SK-N-SH treated with all-trans-retinoic acid at 6 μM for 48 hours (cell line): ENCODE results near the gene SLC10A1.

Source experiments
- BACH2 ChIP-seq: fragments of 250-450 bp; sonication (Bioruptor Pico); IDR thresholded peaks from 2 replicates; pipeline ENCODE4 v1.9.0; 2021; ENCODE audit warnings: mild to moderate bottlenecking, borderline replicate concordance
- CSDC2 ChIP-seq: fragments of 250-450 bp; sonication (Bioruptor Pico); IDR thresholded peaks from 2 replicates; pipeline ENCODE4 v1.5.0; 2020; ENCODE audit warnings: mild to moderate bottlenecking, moderate library complexity
- CSRNP3 ChIP-seq: fragments of 250-450 bp; sonication (Bioruptor Pico); IDR thresholded peaks from 2 replicates; pipeline ENCODE4 v1.5.1; 2021; ENCODE audit warnings: mild to moderate bottlenecking, moderate library complexity
- GLIS3 ChIP-seq: fragments of 250-450 bp; sonication (Bioruptor Pico); IDR thresholded peaks from 2 replicates; pipeline ENCODE4 v1.5.0; 2020; ENCODE audit warnings: mild to moderate bottlenecking, moderate library complexity
- PATZ1 ChIP-seq: fragments of 250-450 bp; sonication (Bioruptor Pico); IDR thresholded peaks from 2 replicates; pipeline ENCODE4 v1.8.0; 2020; ENCODE audit warnings: mild to moderate bottlenecking, moderate library complexity, borderline replicate concordance
- PPARA ChIP-seq: fragments of 250-450 bp; sonication (Bioruptor Pico); IDR thresholded peaks from 2 replicates; pipeline ENCODE4 v1.5.0; 2020; ENCODE audit warnings: mild to moderate bottlenecking, borderline replicate concordance
- SNAI2 ChIP-seq: fragments of 250-450 bp; sonication (Bioruptor Pico); IDR thresholded peaks from 2 replicates; pipeline ENCODE4 v1.5.0; 2020; ENCODE audit warnings: mild to moderate bottlenecking, moderate library complexity
- ZFP3 ChIP-seq: fragments of 250-450 bp; sonication (Bioruptor Pico); IDR thresholded peaks from 2 replicates; pipeline ENCODE4 v1.5.0; 2020; ENCODE audit warnings: mild to moderate bottlenecking, moderate library complexity
- ZFP30 ChIP-seq: fragments of 450-650 bp; formaldehyde crosslinking; IDR thresholded peaks from 2 replicates; pipeline ENCODE4 v1.5.0; 2022; ENCODE audit warnings: mild to moderate bottlenecking, moderate library complexity
- ZNF70 ChIP-seq: fragments of 450-650 bp; formaldehyde crosslinking; IDR thresholded peaks from 2 replicates; pipeline ENCODE4 v1.5.0; 2020; ENCODE audit warnings: mild to moderate bottlenecking, moderate library complexity
- TF ChIP-seq, protein P1 (sequence below): fragments of 250-450 bp; sonication (Bioruptor Pico); IDR thresholded peaks from 2 replicates; pipeline ENCODE4 v1.8.0; 2021; ENCODE audit warnings: low read depth, mild to moderate bottlenecking, moderate library complexity, borderline replicate concordance
- TF ChIP-seq, protein P2 (sequence below): fragments of 250-450 bp; sonication (Bioruptor Pico); IDR thresholded peaks from 2 replicates; pipeline ENCODE4 v1.5.0; 2020; ENCODE audit warnings: mild to moderate bottlenecking, moderate library complexity
- TF ChIP-seq, protein P3 (sequence below): fragments of 250-450 bp; sonication (Bioruptor Pico); IDR thresholded peaks from 2 replicates; pipeline ENCODE4 v1.5.1; 2020; ENCODE audit warnings: low read depth, mild to moderate bottlenecking, moderate library complexity

DNA sequence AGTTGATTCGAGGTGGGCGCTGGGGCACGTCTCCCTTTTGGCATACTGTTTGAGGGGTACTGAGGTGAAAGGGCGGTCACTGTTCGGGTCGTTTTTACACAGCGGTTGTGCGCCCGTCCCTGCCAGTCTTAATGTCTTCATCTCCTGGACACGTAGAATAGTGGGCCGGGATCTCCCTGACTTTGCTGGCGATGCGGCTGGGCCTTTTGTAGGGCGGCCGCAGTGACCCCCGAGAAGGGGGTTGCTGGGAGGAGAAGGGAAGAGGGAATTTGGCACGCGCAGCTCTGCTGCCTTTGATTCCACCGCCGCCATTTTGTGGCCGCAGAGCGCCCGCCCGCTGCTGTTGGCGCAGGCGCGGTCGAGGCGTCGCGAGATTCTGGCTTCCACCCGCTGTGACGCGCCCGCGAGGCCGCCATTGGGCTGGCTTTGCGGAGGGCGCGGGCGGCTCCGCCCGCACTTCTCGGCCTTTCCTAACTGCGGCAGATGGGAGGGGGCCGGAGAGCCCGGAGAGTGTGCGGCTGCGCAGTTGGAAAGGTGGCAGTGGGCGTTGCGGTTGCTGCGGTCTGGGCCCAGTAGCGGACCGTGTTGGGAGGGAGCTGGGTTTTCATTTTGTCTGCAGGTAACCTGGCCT is 29.6 kb downstream of the SLC10A1 start:
- TF ChIP-seq ZFP30 (CRISPR knock-in tag): no peak
- 0 out of 2 replicates have a peak, but pooled peaks have one; percentile 43 for TF ChIP-seq ZNF70
- no peak for TF ChIP-seq PPARA
- no peak for TF ChIP-seq PATZ1
- TF ChIP-seq, protein P1, sequence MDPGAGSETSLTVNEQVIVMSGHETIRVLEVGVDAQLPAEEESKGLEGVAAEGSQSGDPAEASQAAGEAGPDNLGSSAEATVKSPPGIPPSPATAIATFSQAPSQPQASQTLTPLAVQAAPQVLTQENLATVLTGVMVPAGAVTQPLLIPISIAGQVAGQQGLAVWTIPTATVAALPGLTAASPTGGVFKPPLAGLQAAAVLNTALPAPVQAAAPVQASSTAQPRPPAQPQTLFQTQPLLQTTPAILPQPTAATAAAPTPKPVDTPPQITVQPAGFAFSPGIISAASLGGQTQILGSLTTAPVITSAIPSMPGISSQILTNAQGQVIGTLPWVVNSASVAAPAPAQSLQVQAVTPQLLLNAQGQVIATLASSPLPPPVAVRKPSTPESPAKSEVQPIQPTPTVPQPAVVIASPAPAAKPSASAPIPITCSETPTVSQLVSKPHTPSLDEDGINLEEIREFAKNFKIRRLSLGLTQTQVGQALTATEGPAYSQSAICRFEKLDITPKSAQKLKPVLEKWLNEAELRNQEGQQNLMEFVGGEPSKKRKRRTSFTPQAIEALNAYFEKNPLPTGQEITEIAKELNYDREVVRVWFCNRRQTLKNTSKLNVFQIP (CRISPR knock-in tag): 0 out of 2 replicates have a peak, but pooled peaks have one; percentile 2
- TF ChIP-seq ZFP3 (CRISPR knock-in tag): no peak
- TF ChIP-seq SNAI2 (CRISPR knock-in tag): no peak
- TF ChIP-seq, protein P2, sequence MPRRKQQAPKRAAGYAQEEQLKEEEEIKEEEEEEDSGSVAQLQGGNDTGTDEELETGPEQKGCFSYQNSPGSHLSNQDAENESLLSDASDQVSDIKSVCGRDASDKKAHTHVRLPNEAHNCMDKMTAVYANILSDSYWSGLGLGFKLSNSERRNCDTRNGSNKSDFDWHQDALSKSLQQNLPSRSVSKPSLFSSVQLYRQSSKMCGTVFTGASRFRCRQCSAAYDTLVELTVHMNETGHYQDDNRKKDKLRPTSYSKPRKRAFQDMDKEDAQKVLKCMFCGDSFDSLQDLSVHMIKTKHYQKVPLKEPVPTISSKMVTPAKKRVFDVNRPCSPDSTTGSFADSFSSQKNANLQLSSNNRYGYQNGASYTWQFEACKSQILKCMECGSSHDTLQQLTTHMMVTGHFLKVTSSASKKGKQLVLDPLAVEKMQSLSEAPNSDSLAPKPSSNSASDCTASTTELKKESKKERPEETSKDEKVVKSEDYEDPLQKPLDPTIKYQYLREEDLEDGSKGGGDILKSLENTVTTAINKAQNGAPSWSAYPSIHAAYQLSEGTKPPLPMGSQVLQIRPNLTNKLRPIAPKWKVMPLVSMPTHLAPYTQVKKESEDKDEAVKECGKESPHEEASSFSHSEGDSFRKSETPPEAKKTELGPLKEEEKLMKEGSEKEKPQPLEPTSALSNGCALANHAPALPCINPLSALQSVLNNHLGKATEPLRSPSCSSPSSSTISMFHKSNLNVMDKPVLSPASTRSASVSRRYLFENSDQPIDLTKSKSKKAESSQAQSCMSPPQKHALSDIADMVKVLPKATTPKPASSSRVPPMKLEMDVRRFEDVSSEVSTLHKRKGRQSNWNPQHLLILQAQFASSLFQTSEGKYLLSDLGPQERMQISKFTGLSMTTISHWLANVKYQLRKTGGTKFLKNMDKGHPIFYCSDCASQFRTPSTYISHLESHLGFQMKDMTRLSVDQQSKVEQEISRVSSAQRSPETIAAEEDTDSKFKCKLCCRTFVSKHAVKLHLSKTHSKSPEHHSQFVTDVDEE: no peak
- peak; percentile 19; the same call in 1 of the 2 replicates for TF ChIP-seq CSDC2
- TF ChIP-seq BACH2 (CRISPR knock-in tag): no peak
- peak; percentile 79; the same call in 1 of the 2 replicates for TF ChIP-seq CSRNP3 (CRISPR knock-in tag)
- TF ChIP-seq, protein P3, sequence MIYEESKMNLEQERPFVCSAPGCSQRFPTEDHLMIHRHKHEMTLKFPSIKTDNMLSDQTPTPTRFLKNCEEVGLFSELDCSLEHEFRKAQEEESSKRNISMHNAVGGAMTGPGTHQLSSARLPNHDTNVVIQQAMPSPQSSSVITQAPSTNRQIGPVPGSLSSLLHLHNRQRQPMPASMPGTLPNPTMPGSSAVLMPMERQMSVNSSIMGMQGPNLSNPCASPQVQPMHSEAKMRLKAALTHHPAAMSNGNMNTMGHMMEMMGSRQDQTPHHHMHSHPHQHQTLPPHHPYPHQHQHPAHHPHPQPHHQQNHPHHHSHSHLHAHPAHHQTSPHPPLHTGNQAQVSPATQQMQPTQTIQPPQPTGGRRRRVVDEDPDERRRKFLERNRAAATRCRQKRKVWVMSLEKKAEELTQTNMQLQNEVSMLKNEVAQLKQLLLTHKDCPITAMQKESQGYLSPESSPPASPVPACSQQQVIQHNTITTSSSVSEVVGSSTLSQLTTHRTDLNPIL (CRISPR knock-in tag): 0 out of 2 replicates have a peak, but pooled peaks have one; percentile 48
- TF ChIP-seq GLIS3 (CRISPR knock-in tag): 0 out of 2 replicates have a peak, but pooled peaks have one; percentile 91
